ENCODE results near the gene NCDN. TPM values are rescaled to one million over a fixed set of nuclear protein-coding genes. Genes with fewer than 3 reads are reported as not detected.

NCDN gene
- total and polyA plus RNA-seq, 2 of the 8 experiments (the other 6 are each of a cell fraction or from before 2014, with no cell fraction given) = 26.2 to 35.4 TPM

- TF ChIP-seq CHD7 (IDR thresholded peaks at IDR 0.05; ENCODE audit: insufficient replicate concordance, low read length) (no peak), SIN3A (conservative IDR thresholded peaks at IDR 0.05 in 1 of 2, IDR thresholded peaks at IDR 0.05 in 1 of 2; ENCODE audit: low read depth in 1 of 2, low read length in 2 of 2) (no peak), HDAC6 (IDR thresholded peaks at IDR 0.05; ENCODE audit: low read depth, low read length) (no peak), E2F6 (IDR thresholded peaks at IDR 0.05) (no peak), CHD1 (IDR thresholded peaks at IDR 0.05; ENCODE audit: low read depth, low read length) (no peak), RNF2 (IDR thresholded peaks at IDR 0.05; ENCODE audit: borderline replicate concordance, low read depth, low read length, missing control alignments, poor library complexity, severe bottlenecking) (no peak), CEBPB (IDR thresholded peaks at IDR 0.05; ENCODE audit: low read depth, low read length) (no peak), SUZ12 (IDR thresholded peaks at IDR 0.05; ENCODE audit: low read length) (no peak), CBX5 (IDR thresholded peaks at IDR 0.05; ENCODE audit: low read depth, low read length) (no peak)
These were observed 36.6 kb downstream of the NCDN start (continued) for GRCh38 chr1:35594005-35594760.

Measured in H1 (cell line).